Keratinocyte (primary cell): ENCODE data around the gene CDCA5.

Source experiments
- EZH2 ChIP-seq: IDR thresholded peaks from one replicate; pipeline ENCODE4 v1.6.1; 2012; ENCODE audit warnings: inconsistent platforms, mild to moderate bottlenecking, low read length, moderate library complexity
- TF ChIP-seq, protein P1 (sequence below), 3 experiments: IDR thresholded peaks in 1 of 3; conservative IDR thresholded peaks in 1 of 3; optimal IDR thresholded peaks in 1 of 3; 2 replicates in 2 of 3; 3 replicates in 1 of 3; pipeline versions ENCODE3 to v1.5.1; 2011; ENCODE audit warnings: low read length in 3 of 3, mild to moderate bottlenecking in 3 of 3, moderate library complexity in 2 of 3, control low read depth in 1 of 3, inconsistent platforms in 1 of 3; ENCODE audit not compliant: insufficient read depth in 2 of 3; ENCODE audit errors: extremely low read depth in 1 of 3

- TF ChIP-seq EZH2 = no peak
- TF ChIP-seq, protein P1, sequence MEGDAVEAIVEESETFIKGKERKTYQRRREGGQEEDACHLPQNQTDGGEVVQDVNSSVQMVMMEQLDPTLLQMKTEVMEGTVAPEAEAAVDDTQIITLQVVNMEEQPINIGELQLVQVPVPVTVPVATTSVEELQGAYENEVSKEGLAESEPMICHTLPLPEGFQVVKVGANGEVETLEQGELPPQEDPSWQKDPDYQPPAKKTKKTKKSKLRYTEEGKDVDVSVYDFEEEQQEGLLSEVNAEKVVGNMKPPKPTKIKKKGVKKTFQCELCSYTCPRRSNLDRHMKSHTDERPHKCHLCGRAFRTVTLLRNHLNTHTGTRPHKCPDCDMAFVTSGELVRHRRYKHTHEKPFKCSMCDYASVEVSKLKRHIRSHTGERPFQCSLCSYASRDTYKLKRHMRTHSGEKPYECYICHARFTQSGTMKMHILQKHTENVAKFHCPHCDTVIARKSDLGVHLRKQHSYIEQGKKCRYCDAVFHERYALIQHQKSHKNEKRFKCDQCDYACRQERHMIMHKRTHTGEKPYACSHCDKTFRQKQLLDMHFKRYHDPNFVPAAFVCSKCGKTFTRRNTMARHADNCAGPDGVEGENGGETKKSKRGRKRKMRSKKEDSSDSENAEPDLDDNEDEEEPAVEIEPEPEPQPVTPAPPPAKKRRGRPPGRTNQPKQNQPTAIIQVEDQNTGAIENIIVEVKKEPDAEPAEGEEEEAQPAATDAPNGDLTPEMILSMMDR (optimal IDR thresholded peaks at IDR 0.05 in 1 of 3, IDR thresholded peaks at IDR 0.05 in 1 of 3, conservative IDR thresholded peaks at IDR 0.05 in 1 of 3; ENCODE audit: extremely low read depth in 1 of 3, insufficient read depth in 2 of 3, low read length in 3 of 3) = no peak
Measured at GRCh38 chr11:65066315-65066714, 17.5 kb downstream of the CDCA5 start.
